ENCODE measurements around the gene M1AP. TPM values are rescaled to one million over a fixed set of nuclear protein-coding genes. Genes with fewer than 3 reads are reported as not detected.

The M1AP gene
- total RNA-seq, 1 experiment from 2014 or later: 7.6 TPM

GRCh38 chr2:74584088-74584645, 64.0 kb downstream of the M1AP start:
- H3K27ac Mint-ChIP-seq: no peak overlapping the region

More at GRCh38 chr2:74584088-74584645, 64.0 kb downstream of the M1AP start:
- H3K27ac ChIP-seq (ENCODE audit: insufficient read length, low read depth, low read length): no peak overlapping the region
- no peaks in the 10 kb centered on the region; the same call in 1 of the 2 replicates for H3K27me3 ChIP-seq (ENCODE audit: insufficient read depth, low read length)
- Mint-ChIP-seq H3K4me3 (no peak overlapping the region), H3K4me1 (peaks cover 13 to 17% of the 10 kb centered on the region in 2 experiments), H3K9me3 (no peaks in the 10 kb centered on the region), H3K36me3 (ENCODE audit: insufficient read depth in 1 of 3, low read depth in 3 of 3) (no peaks in the 10 kb centered on the region), H3K27me3 (ENCODE audit: low read depth) (no peaks in the 10 kb centered on the region; the same call in 1 of the 2 replicates)
- H3K79me2 ChIP-seq (ENCODE audit: insufficient read depth, low read length): no peaks in the 10 kb centered on the region
- no peak overlapping the region for H3K56ac ChIP-seq (ENCODE audit: insufficient read length, low read depth, low read length)
- no peak overlapping the region for H2AK5ac ChIP-seq (ENCODE audit: insufficient read length, low read length)
- TF ChIP-seq CTCF (conservative IDR thresholded peaks at IDR 0.05): no peak
- no peak overlapping the region for H3K4me2 ChIP-seq (ENCODE audit: insufficient read depth, insufficient read length, low read length)
- no peak overlapping the region for H2BK20ac ChIP-seq (ENCODE audit: low read depth, low read length, poor library complexity, severe bottlenecking)
- no peak overlapping the region for H2BK12ac ChIP-seq (ENCODE audit: insufficient read length, low read depth, low read length)
- no peak overlapping the region for H4K8ac ChIP-seq (replicated peaks; ENCODE audit: insufficient read length, low read depth, low read length)
- no CpG with 5 or more reads among the region's 2 CpGs for WGBS (ENCODE audit: extremely low coverage, insufficient read length, low lambda C conversion rate)
- no peak overlapping the region for H3T11ph ChIP-seq (ENCODE audit: low read length)
- no peaks in the 10 kb centered on the region for H3K9me3 ChIP-seq (ENCODE audit: control insufficient read depth, low read depth, low read length)
- DNase-seq: no peak
- no peak overlapping the region for H3K4ac ChIP-seq (ENCODE audit: low read depth, low read length)
- H3K18ac ChIP-seq (ENCODE audit: insufficient read length, low read depth, low read length): no peak overlapping the region
- no peaks in the 10 kb centered on the region for H3K79me1 ChIP-seq (ENCODE audit: insufficient read depth, low read depth, low read length, poor library complexity, severe bottlenecking)
- no peak overlapping the region for H3K9ac ChIP-seq (ENCODE audit: extremely low read depth, insufficient read length, low read length)
- no peak overlapping the region for H2BK120ac ChIP-seq (ENCODE audit: low read depth, low read length, poor library complexity, severe bottlenecking)
- H3K14ac ChIP-seq (ENCODE audit: insufficient read depth, low read length): no peak overlapping the region
- no peaks in the 10 kb centered on the region for H4K20me1 ChIP-seq (ENCODE audit: control insufficient read depth, insufficient read depth, insufficient read length)
- H3K23me2 ChIP-seq (ENCODE audit: insufficient read length, low read depth, low read length, poor library complexity, severe bottlenecking): no peaks in the 10 kb centered on the region
- H2BK15ac ChIP-seq (ENCODE audit: low read depth, low read length): no peak overlapping the region
- peaks cover 5% of the 10 kb centered on the region; the same call in 1 of the 2 replicates for H3K4me1 ChIP-seq (ENCODE audit: insufficient read depth, low read length)
- no peak overlapping the region for H3K23ac ChIP-seq (ENCODE audit: insufficient read length, low read depth, low read length)
- H4K91ac ChIP-seq (ENCODE audit: insufficient read length, low read depth, low read length): no peak overlapping the region
- H4K5ac ChIP-seq (ENCODE audit: insufficient read length, low read depth, low read length): no peak overlapping the region
- no peak overlapping the region for H2AFZ ChIP-seq (ENCODE audit: low read length)
- H2BK5ac ChIP-seq (ENCODE audit: insufficient read length, low read length): no peak overlapping the region
